SK-MEL-5 (cell line): ENCODE results near the gene CTAGE4. TPM values are rescaled to one million over a fixed set of nuclear protein-coding genes. Genes with fewer than 3 reads are reported as not detected.
"Not testable (repeated sequence)": the region's sequence is repeated elsewhere in the genome, so short reads cannot be mapped to it uniquely, and the experiment has no call there.

Experiments used
- DNase-seq: peaks from one replicate; pipeline ENCODE4 v3.0.0-alpha.2; 2016; ENCODE audit warnings: low read depth, low spot score
- in situ Hi-C: cut with HindIII; loops from 2 replicates; pipeline ENCODE4 v1.10.0; 2016; ENCODE audit warnings: low sequenced_read_pairs, high pct_unique_total_duplicates, low pct_unique_long_range_greater_than_20kb
- polyA plus RNA-seq, 2 experiments: library from polyadenylated mRNA; depleted of rRNA; stranded (reverse); fragments of >200 nt; gene quantifications; 2 replicates each; pipeline ENCODE4 v1.2.3, GENCODE V29; 2015
- total RNA-seq: library from RNA; depleted of rRNA; stranded (reverse); fragments of >200 nt; shearing (Covaris generic); gene quantifications from 2 replicates; pipeline ENCODE4 v1.2.3, GENCODE V29; 2014; rRNA removed

CTAGE4 gene
- not detected in 2 replicates for total RNA-seq
- not detected in 2 replicates for polyA plus RNA-seq (2015; cell fraction: cytosol; rRNA removed)
- polyA plus RNA-seq (2015; cell fraction: nucleus; rRNA removed): not detected in 2 replicates

- in situ Hi-C loops, DNase-seq: not testable (repeated sequence)
Measured at GRCh38 chr7:144183166-144183565, at the start of gene CTAGE4. CTAGE4 (plus strand) TSS chr7:144183466; CDS start chr7:144183504, 38 bp downstream.

- no peak for DNase-seq
- in situ Hi-C loops: no loop called here
Measured at GRCh38 chr7:144134116-144134515, 49.1 kb upstream of the CTAGE4 start.

- DNase-seq: no peak
- in situ Hi-C loops: no loop called here
Measured at GRCh38 chr7:144137501-144137900, 45.8 kb upstream of the CTAGE4 start.

GRCh38 chr7:144142187-144142586 lies 41.1 kb upstream of the CTAGE4 start:
- no peak for DNase-seq
- in situ Hi-C loops: no loop called here

- DNase-seq: no peak
- in situ Hi-C loops: no loop called here
Measured at GRCh38 chr7:144144426-144144825, 38.8 kb upstream of the CTAGE4 start.

GRCh38 chr7:144148224-144148827 lies 34.9 kb upstream of the CTAGE4 start:
- DNase-seq: no peak
- in situ Hi-C loops: no loop called here

DNA sequence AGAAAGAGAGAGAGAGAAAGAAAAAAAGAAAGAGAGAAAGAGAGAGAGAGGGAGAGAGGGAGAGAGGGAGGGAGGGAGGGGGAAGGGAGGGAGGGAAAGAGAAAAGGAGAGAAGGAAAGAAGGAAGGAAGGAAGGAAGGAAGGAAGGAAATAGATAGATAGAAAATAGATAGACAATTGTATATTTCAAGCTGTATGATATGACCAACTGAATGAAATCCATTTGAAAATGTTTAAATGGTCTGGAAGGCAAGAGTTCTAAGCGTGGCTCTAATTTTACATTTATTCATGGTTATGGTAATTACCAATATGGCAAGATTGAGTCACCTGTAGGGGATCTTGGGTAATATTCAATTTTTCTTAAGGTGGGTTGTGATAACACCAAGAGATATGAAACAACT lies 24.4 kb upstream of the CTAGE4 start:
- no peak for DNase-seq
- in situ Hi-C loops: no loop called here

- in situ Hi-C loops: no loop called here
- no peak for DNase-seq
Measured at GRCh38 chr7:144164784-144165183, 18.5 kb upstream of the CTAGE4 start.

- DNase-seq, in situ Hi-C loops: not testable (repeated sequence)
Measured at GRCh38 chr7:144171594-144172350, 11.5 kb upstream of the CTAGE4 start.

DNA sequence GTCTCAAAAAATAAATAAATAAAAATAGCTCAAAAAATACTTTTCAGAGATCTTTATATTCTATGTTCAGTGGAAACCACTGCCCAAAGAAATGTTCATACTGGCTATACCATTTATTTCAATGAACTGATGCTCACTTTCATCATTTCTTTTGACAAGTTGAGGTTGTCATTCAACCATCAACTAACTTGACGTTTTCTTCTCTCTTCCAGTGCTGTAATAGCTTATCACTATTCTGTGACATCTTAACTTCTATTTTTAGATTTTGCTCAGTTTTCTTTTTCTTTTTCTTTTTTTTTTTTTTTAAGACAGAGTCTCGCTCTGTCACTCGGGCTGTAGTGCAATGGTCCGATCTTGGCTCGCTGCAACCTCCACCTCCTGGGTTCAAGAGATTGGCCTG lies 8.7 kb upstream of the CTAGE4 start:
- no peak for DNase-seq
- in situ Hi-C loops: no loop called here

DNA sequence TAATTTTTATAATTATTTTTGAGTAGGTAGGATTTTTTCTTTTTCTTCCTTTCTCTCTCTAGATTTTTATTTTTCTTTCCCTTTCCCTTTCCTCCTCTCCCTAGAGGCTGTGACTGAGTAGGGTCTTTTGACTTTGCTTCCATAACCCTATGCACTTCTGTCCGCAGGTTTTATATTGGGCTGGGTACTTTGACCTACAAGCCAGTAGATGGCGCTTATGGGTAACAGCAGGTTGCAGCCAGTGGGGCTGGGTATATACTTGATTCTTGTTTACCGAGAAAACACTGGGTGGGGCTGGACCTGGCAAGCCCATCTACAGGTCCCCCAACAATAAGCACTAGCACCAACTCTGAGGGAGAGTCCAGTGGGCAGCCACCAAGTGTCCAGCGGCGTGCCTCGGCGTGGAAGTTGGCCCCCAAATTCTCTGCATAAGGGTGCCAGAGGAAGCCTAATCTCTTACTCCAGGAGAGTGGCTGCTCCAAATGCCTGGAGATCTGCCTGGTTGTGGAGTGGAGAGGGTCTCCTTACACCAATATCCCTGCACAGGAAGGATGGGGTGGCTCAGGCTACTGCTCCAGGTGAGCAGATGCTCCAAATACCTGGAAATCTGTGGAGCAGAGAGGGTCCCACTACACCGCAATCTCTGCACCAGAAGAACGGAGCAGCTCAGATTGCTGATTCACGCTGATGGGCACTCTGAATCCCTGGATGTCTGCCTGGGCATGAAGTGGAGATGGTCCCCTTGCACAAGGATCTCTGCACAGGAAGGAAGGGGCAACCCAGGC lies 4.7 kb upstream of the CTAGE4 start:
- in situ Hi-C loops: not testable (repeated sequence)
- peak; percentile 62 for DNase-seq

- DNase-seq, in situ Hi-C loops: not testable (repeated sequence)
Measured at GRCh38 chr7:144179165-144179479, 4.1 kb upstream of the CTAGE4 start.

DNA sequence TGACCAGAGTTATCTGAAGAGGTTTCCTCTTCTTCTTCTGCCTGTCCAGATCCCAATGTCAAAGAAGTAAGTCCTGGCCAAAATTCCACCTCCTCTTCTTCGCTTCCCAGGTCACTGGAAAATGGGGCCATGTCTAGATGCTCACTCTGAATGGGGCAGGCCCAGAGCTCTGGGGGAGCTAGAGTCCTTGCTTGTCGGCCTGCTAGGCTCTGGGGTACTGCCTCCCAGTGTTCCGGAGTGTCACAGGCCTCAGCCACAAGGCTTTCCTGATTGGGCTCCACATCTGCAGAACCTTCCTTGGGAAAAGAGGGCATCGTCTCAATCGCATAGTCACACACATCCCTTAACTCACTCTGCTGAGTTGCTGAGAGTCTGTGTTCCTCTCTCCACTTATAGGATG lies 4.6 kb downstream of the CTAGE4 start:
- DNase-seq, in situ Hi-C loops: not testable (repeated sequence)

DNA sequence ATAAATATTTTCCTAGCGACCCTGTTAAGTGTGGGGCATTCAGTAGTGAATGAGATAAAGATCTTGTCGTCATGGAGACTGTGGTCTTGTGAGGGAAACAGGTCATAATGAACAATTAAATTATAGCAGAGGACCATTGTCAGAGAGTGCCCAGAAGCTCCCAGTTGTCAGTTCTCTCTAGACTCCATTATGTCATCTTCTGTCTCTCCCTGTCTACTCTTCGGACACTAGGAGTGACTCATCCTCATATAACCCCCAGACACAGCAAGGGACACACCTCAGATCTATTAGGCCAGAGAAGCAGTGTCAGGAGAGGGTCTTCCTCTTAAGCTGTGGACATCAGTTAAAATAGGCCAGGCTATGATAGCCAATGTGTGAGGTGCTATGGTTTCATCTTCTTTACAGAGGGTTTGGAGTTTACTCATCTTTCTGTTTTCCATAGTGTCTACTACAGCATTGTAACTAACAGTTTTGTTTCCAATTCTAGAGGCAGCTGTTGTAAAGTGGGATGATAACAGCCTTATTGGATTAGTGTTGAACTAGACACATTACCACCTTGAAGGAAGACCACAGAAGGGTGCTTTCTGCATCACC lies 5.4 kb downstream of the CTAGE4 start:
- in situ Hi-C loops: not testable (repeated sequence)

DNA sequence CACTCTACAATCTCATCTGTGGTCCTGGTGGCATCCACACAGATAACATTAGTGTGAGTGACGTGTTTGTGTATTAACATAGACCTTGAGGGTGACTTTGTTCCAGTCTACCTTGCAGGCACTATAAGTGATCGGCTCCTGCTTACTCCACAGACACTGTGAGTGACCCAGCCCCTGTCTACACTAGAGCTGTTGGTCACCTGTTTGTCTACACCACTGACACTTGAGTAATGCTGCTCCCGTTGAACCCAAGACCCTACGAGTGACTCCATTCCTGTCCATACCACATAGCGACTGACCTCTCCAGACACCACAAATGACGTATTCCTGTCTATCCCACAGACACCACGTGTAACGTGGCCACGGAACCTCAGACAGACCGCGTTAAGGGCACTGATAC lies 10.5 kb downstream of the CTAGE4 start:
- in situ Hi-C loops, DNase-seq: not testable (repeated sequence)

More for the DNA sequence above, 5.4 kb downstream of the CTAGE4 start:
- DNase-seq: not testable (repeated sequence)

DNA sequence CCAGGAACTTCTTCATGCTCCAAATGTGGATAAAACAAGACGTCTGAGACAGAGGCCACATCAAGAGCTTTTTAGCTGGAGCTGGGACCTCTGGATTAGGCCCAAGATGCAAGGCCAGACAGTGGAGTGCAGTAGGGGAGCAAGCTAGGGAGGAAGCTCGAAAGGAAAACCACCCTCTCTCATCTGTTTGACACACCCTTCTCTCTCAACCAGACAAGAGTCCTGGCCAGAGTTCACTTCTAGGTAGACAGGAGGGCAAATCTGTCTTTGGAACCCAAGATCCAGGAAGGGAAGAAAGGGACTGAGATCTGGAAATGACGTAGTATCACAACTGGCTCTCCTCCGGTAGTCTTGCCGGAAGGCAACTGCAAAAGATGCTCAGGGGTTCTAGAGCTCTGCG lies 11.2 kb downstream of the CTAGE4 start:
- in situ Hi-C loops, DNase-seq: not testable (repeated sequence)

- in situ Hi-C loops: not testable (repeated sequence)
Measured at GRCh38 chr7:144195212-144195872, 12.1 kb downstream of the CTAGE4 start, which contains the start of gene ARHGEF35. ARHGEF35 (minus strand) TSS chr7:144195833; CDS start chr7:144188383, 7,450 bp downstream.

More at GRCh38 chr7:144195212-144195872, 12.1 kb downstream of the CTAGE4 start, which contains the start of gene ARHGEF35:
- not testable (repeated sequence) for DNase-seq
